WTC11 (cell line): Measurements from ENCODE around the gene PWP1.
A peak's percentile ranks its signal among the peaks of the same experiment; 100 is the strongest.

Experiments used
- ESRRA ChIP-seq: sonication (generic); formaldehyde crosslinking; IDR thresholded peaks from 2 replicates; pipeline ENCODE4 v1.8.1; 2022; ENCODE audit warnings: mild to moderate bottlenecking, missing genetic modification reagents, borderline replicate concordance
- IRF2 ChIP-seq: sonication (generic); formaldehyde crosslinking; IDR thresholded peaks from 2 replicates; pipeline ENCODE4 v1.8.0; 2022; ENCODE audit warnings: low read depth, missing genetic modification reagents, borderline replicate concordance
- SP1 ChIP-seq: sonication (generic); formaldehyde crosslinking; conservative IDR thresholded peaks from 2 replicates; pipeline ENCODE4 v1.8.1; 2022; ENCODE audit warnings: missing genetic modification reagents
- TEAD1 ChIP-seq: sonication (generic); formaldehyde crosslinking; IDR thresholded peaks from 2 replicates; pipeline ENCODE4 v1.8.0; 2022; ENCODE audit warnings: mild to moderate bottlenecking, missing genetic modification reagents
- ZBTB21 ChIP-seq: sonication (generic); formaldehyde crosslinking; IDR thresholded peaks from 2 replicates; pipeline ENCODE4 v1.8.1; 2023; ENCODE audit warnings: mild to moderate bottlenecking, missing genetic modification reagents, borderline replicate concordance
- TF ChIP-seq, protein P1 (sequence below): sonication (generic); formaldehyde crosslinking; IDR thresholded peaks from 2 replicates; pipeline ENCODE4 v1.8.1; 2022; ENCODE audit warnings: low read depth, mild to moderate bottlenecking, moderate library complexity, missing genetic modification reagents, borderline replicate concordance
- TF ChIP-seq, protein P2 (sequence below): fragments of 200-600 bp; IDR thresholded peaks from 2 replicates; pipeline ENCODE4 v1.8.0; 2022; ENCODE audit warnings: antibody characterized with exemption
- TF ChIP-seq, protein P3 (sequence below): sonication (generic); formaldehyde crosslinking; IDR thresholded peaks from 2 replicates; pipeline ENCODE4 v1.8.1; 2023; ENCODE audit warnings: mild to moderate bottlenecking, missing genetic modification reagents, moderate library complexity

DNA sequence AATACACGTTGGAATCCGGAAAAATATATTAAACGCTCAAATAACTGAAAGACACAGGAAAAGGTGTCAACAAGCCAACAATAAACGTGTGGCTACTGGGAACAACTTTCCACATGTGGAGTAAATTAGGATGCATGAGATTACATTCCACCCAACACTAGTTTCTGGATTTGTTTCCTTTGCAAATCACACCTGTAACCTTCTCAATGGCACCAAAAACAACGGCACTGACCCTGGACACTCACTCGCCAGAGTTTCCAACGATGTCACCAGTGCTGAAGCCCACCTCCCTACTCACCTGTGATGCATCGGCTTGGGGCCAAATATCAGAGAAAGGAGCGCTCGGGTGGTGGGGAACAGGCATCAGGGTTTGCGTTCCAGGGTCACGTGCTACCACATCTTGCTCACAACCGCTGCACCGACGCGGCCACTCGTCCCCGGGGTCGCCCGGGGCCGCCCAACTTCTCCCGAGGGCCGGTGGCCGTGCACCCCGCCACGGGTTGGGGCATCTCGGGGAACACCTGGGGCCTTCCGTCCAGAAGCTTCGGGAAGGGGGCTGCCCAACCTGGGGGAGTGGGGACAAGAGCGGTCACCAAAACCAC lies 74.7 kb downstream of the PWP1 start:
- TF ChIP-seq ZBTB21 = no peak
- TF ChIP-seq ESRRA (CRISPR knock-in tag) = no peak
- TF ChIP-seq, protein P1, sequence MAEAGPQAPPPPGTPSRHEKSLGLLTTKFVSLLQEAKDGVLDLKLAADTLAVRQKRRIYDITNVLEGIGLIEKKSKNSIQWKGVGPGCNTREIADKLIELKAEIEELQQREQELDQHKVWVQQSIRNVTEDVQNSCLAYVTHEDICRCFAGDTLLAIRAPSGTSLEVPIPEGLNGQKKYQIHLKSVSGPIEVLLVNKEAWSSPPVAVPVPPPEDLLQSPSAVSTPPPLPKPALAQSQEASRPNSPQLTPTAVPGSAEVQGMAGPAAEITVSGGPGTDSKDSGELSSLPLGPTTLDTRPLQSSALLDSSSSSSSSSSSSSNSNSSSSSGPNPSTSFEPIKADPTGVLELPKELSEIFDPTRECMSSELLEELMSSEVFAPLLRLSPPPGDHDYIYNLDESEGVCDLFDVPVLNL (CRISPR knock-in tag) = no peak
- TF ChIP-seq, protein P2, sequence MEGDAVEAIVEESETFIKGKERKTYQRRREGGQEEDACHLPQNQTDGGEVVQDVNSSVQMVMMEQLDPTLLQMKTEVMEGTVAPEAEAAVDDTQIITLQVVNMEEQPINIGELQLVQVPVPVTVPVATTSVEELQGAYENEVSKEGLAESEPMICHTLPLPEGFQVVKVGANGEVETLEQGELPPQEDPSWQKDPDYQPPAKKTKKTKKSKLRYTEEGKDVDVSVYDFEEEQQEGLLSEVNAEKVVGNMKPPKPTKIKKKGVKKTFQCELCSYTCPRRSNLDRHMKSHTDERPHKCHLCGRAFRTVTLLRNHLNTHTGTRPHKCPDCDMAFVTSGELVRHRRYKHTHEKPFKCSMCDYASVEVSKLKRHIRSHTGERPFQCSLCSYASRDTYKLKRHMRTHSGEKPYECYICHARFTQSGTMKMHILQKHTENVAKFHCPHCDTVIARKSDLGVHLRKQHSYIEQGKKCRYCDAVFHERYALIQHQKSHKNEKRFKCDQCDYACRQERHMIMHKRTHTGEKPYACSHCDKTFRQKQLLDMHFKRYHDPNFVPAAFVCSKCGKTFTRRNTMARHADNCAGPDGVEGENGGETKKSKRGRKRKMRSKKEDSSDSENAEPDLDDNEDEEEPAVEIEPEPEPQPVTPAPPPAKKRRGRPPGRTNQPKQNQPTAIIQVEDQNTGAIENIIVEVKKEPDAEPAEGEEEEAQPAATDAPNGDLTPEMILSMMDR = no peak
- TF ChIP-seq TEAD1 = no peak
- TF ChIP-seq, protein P3, sequence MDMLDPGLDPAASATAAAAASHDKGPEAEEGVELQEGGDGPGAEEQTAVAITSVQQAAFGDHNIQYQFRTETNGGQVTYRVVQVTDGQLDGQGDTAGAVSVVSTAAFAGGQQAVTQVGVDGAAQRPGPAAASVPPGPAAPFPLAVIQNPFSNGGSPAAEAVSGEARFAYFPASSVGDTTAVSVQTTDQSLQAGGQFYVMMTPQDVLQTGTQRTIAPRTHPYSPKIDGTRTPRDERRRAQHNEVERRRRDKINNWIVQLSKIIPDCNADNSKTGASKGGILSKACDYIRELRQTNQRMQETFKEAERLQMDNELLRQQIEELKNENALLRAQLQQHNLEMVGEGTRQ (CRISPR knock-in tag) = peak; percentile 82
- no peak for TF ChIP-seq SP1 (CRISPR knock-in tag)
- no peak for TF ChIP-seq IRF2 (CRISPR knock-in tag)
